ENCODE data around the gene OGDH. TPM values are rescaled to one million over a fixed set of nuclear protein-coding genes. Genes with fewer than 3 reads are reported as not detected.

The OGDH gene
- total RNA-seq, 6 experiments from 2014 or later, result 46.6 to 63.2 (median 55.8) TPM

GRCh38 chr7:44754802-44755697, 148.6 kb downstream of the OGDH start:
- intact Hi-C loops (cut with DNase I), result no loop called here
- ATAC-seq, result no peak

GRCh38 chr7:44755698-44756627, 149.5 kb downstream of the OGDH start:
- intact Hi-C loops (cut with DNase I), result no loop called here
- Histone ChIP-seq H3K27me3 (no peaks in the 10 kb centered on the region), H3K4me3 (no peak overlapping the region), H3K36me3 (peaks cover 0 to 22% (median 3%) of the 10 kb centered on the region in 4 donors), H3K9me3 (no peaks in the 10 kb centered on the region), H3K4me1 (peaks cover 0 to 8% (median 4%) of the 10 kb centered on the region in 4 donors), H3K27ac (no peak overlapping the region)
- ATAC-seq (no peak), DNase-seq (no peak)
- TF ChIP-seq CTCF (IDR thresholded peaks at IDR 0.05), result no peak
- no peak for TF ChIP-seq POLR2A (IDR thresholded peaks at IDR 0.05)
- WGBS (ENCODE audit: insufficient coverage, low coverage, low lambda C conversion rate, missing lambda C conversion rate), result 68% methylated on average over 3 of the region's 17 CpGs

More at GRCh38 chr7:44754802-44755697, 148.6 kb downstream of the OGDH start:
- Histone ChIP-seq H3K9me3 (no peaks in the 10 kb centered on the region), H3K27ac (no peak overlapping the region), H3K4me3 (no peak overlapping the region), H3K4me1 (peaks cover 0 to 17% (median 7%) of the 10 kb centered on the region in 4 donors), H3K27me3 (no peaks in the 10 kb centered on the region), H3K36me3 (peaks cover 0 to 15% (median 2%) of the 10 kb centered on the region in 4 donors)
- DNase-seq, result no peak
- WGBS (ENCODE audit: insufficient coverage, low coverage, low lambda C conversion rate, missing lambda C conversion rate), result 91% methylated on average over 4 of the region's 11 CpGs
- TF ChIP-seq POLR2A (IDR thresholded peaks at IDR 0.05) (no peak), CTCF (IDR thresholded peaks at IDR 0.05) (no peak)

GRCh38 chr7:44756904-44757303, 150.5 kb downstream of the OGDH start:
- H3K4me1 ChIP-seq, result no peaks in the 10 kb centered on the region
- H3K36me3 ChIP-seq, result peaks cover 0 to 23% (median 3%) of the 10 kb centered on the region in 4 donors
- TF ChIP-seq POLR2A (IDR thresholded peaks at IDR 0.05), result no peak
- no peak for TF ChIP-seq CTCF (IDR thresholded peaks at IDR 0.05)
- H3K4me3 ChIP-seq, result no peak overlapping the region
- H3K27ac ChIP-seq, result no peak overlapping the region
- H3K9me3 ChIP-seq, result no peaks in the 10 kb centered on the region
- H3K27me3 ChIP-seq, result no peaks in the 10 kb centered on the region
- no CpG with 5 or more reads among the region's 12 CpGs for WGBS (ENCODE audit: insufficient coverage, low coverage, low lambda C conversion rate, missing lambda C conversion rate)
- intact Hi-C loops (cut with DNase I), result no loop called here
- DNase-seq (no peak), ATAC-seq (no peak)

- Histone ChIP-seq H3K9me3 (no peaks in the 10 kb centered on the region), H3K36me3 (peaks cover 0 to 27% (median 3%) of the 10 kb centered on the region in 4 donors), H3K27me3 (no peaks in the 10 kb centered on the region), H3K4me1 (no peaks in the 10 kb centered on the region), H3K27ac (no peak overlapping the region), H3K4me3 (no peak overlapping the region)
- ATAC-seq (no peak), DNase-seq (no peak)
- 58% methylated on average over 2 of the region's 10 CpGs for WGBS (ENCODE audit: insufficient coverage, low coverage, low lambda C conversion rate, missing lambda C conversion rate)
- intact Hi-C loops (cut with DNase I), result no loop called here
- TF ChIP-seq CTCF (IDR thresholded peaks at IDR 0.05) (no peak), POLR2A (IDR thresholded peaks at IDR 0.05) (no peak)
Measured at GRCh38 chr7:44757311-44757710, 150.9 kb downstream of the OGDH start.
